ENCODE measurements around the gene TBPL1.

GRCh38 chr6:134010400-134010799 lies 57.4 kb downstream of the TBPL1 start:
- TF ChIP-seq CTCF (IDR thresholded peaks at IDR 0.05) (no peak), POLR2A (IDR thresholded peaks at IDR 0.05) (no peak)
